Measurements from ENCODE around the gene IDNK.

Gene IDNK

DNA sequence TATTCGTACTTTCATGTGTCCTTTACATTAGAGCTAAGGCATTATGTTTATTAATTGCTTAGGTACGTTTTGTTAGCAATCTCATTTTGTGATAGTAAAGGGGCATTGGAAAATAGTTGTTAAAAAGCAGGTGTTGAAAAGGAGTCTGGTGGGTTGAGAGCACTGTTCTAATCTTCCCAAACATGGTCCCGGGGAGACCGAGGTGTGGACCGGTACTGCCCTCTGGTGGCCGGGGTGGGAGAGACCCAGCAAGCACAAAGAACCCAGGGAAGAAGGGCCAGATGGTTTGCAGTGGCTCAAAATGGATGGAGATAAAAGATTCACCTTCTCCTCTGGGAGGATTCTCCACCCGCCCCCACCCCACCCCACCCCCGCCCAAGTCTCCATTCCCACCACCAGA, 26.1 kb downstream of the IDNK start:
- H3K4me3 ChIP-seq (replicated peaks; ENCODE audit: low read depth, low read length), result no peak overlapping the region
- DNase-seq (ENCODE audit: extremely low read depth, low read depth), result peak; percentile 14
- TF ChIP-seq, protein P1, sequence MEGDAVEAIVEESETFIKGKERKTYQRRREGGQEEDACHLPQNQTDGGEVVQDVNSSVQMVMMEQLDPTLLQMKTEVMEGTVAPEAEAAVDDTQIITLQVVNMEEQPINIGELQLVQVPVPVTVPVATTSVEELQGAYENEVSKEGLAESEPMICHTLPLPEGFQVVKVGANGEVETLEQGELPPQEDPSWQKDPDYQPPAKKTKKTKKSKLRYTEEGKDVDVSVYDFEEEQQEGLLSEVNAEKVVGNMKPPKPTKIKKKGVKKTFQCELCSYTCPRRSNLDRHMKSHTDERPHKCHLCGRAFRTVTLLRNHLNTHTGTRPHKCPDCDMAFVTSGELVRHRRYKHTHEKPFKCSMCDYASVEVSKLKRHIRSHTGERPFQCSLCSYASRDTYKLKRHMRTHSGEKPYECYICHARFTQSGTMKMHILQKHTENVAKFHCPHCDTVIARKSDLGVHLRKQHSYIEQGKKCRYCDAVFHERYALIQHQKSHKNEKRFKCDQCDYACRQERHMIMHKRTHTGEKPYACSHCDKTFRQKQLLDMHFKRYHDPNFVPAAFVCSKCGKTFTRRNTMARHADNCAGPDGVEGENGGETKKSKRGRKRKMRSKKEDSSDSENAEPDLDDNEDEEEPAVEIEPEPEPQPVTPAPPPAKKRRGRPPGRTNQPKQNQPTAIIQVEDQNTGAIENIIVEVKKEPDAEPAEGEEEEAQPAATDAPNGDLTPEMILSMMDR (IDR thresholded peaks at IDR 0.05; ENCODE audit: low read depth, low read length, missing control alignments), result peak; percentile 83

- no peak overlapping the region for H3K4me3 ChIP-seq (replicated peaks; ENCODE audit: low read depth, low read length)
- no peak for DNase-seq (ENCODE audit: extremely low read depth, low read depth)
- TF ChIP-seq, protein P1 (IDR thresholded peaks at IDR 0.05; ENCODE audit: low read depth, low read length, missing control alignments), result no peak
Measured at GRCh38 chr9:83649515-83649914, 26.6 kb downstream of the IDNK start.

DNA sequence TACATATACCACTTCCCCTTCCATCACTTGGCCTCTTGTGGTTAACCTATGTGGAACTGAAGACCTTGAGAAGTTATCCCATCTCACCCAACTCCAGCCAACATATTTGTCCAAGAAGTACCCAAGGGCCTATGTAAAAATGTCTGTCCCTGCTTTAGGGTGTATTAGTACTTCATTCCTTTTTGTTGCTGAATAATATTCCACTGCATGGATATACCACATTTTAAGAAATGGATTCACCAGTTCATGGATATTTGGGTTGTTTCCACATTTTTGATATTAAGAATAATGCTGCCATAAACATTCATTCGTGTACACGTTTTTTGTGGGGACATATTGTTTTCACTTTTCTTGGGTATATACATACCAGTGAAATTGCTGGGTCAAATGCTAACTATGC, 28.6 kb downstream of the IDNK start:
- TF ChIP-seq, protein P1 (IDR thresholded peaks at IDR 0.05; ENCODE audit: low read depth, low read length, missing control alignments), result no peak
- H3K4me3 ChIP-seq (replicated peaks; ENCODE audit: low read depth, low read length), result no peak overlapping the region
- DNase-seq (ENCODE audit: extremely low read depth, low read depth), result no peak

DNA sequence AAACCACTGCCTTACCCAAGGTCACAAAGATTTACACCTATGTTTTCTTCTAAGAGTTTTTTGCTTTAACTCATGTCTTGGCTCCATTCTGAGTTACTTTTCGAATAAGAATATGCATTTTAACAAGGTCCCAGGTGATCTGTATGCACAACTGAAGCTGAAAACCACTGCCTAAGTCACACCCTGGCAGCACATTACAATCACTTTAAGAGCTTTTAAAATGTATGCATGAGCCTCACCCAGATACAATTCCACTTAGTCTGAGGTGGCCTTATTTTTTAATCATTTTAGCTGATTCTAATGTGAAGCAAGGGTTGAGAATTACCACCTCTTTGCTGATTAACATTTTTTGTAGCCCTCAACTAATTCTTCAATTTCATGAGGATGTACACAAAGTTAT, 29.5 kb downstream of the IDNK start:
- TF ChIP-seq, protein P1 (IDR thresholded peaks at IDR 0.05; ENCODE audit: low read depth, low read length, missing control alignments), result no peak
- DNase-seq (ENCODE audit: extremely low read depth, low read depth), result no peak
- no peak overlapping the region for H3K4me3 ChIP-seq (replicated peaks; ENCODE audit: low read depth, low read length)

DNA sequence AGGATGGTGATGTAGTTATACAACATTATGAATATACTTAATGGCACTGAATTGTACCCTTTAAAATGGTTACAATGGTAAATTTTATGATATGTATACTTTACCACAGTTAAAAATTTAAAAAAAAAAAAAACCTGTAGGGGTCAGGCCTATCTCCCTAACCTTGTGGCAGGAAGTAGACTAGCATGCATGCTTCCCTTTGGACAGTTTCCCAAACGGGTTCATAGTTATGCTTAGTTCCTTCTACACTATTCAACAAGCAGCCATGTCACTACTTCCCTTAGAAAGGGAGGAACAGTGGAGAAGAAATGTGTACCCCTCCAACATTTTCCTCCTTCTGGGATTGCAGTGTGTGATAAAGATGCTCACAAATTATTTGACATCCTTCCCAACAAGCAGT, 32.5 kb downstream of the IDNK start:
- no peak overlapping the region for H3K4me3 ChIP-seq (replicated peaks; ENCODE audit: low read depth, low read length)
- DNase-seq (ENCODE audit: extremely low read depth, low read depth), result no peak
- TF ChIP-seq, protein P1 (IDR thresholded peaks at IDR 0.05; ENCODE audit: low read depth, low read length, missing control alignments), result no peak

DNA sequence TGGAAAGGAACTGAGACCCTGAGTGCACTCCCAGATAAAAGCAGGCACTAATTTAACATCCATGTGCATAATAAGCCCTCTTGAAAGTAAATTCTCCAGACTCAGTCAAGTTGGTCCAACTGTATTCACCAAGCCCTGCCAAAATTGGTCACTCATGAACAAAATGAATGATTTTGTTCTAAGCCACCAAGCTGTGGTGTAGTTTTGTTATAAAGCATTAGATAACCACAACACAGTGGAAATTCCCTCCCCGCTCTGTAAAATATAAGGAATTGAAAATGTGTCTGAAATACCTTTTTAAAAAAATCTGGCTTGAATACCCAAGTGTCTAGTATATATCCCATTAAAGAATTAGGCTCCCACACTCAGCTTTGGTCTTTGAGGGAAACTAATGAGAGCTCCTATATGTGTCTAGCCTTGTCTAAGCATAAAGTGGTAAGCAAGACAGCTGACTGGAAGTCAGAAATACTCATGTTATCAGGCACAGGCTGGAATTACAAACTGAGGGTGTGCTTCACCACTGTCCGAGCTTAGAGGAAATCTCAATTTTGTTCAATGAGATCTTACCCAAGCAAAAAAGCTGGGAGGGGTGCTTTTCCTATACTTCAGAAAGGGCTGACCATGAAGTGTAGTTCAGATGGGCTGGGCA, 33.2 kb downstream of the IDNK start:
- TF ChIP-seq, protein P1 (IDR thresholded peaks at IDR 0.05; ENCODE audit: low read depth, low read length, missing control alignments), result no peak

DNA sequence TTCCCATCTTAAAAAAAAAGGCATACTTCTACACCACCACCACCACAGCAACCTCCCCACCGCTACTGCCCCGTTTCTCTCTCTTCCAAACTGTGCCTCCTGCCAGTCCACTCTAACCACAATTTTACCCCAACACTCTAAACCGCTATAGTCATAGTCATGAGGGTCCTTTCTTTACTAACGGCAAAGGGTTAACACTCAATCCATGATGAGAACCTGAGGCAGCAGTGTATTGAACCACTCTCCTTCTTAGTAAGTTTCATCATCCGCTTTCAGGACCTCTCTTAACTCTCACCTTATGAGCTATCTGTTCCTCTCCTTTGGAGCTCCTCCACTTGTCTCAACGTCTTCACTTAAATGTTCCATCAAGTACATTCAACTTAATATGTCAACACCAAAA, 34.0 kb downstream of the IDNK start:
- TF ChIP-seq, protein P1 (IDR thresholded peaks at IDR 0.05; ENCODE audit: low read depth, low read length, missing control alignments), result no peak
- no peak overlapping the region for H3K4me3 ChIP-seq (replicated peaks; ENCODE audit: low read depth, low read length)

More for the DNA sequence above, 33.2 kb downstream of the IDNK start:
- H3K4me3 ChIP-seq (replicated peaks; ENCODE audit: low read depth, low read length), result no peak overlapping the region
- DNase-seq (ENCODE audit: extremely low read depth, low read depth), result no peak

More for the DNA sequence above, 34.0 kb downstream of the IDNK start:
- no peak for DNase-seq (ENCODE audit: extremely low read depth, low read depth)

Measured in HFF-Myc (cell line).